Stimulated activated CD8-positive, alpha-beta memory T cell treated with anti-CD3 and anti-CD28 coated beads, Interleukin-7, amount 100 ng/mL, for 24 hours (primary cell): Measurements from ENCODE around the gene FAM180A.

ENCODE experiments used
- DNase-seq: peaks from one replicate; pipeline ENCODE4 v3.0.0-alpha.2; 2020; ENCODE audit warnings: low read depth

Gene FAM180A

DNA sequence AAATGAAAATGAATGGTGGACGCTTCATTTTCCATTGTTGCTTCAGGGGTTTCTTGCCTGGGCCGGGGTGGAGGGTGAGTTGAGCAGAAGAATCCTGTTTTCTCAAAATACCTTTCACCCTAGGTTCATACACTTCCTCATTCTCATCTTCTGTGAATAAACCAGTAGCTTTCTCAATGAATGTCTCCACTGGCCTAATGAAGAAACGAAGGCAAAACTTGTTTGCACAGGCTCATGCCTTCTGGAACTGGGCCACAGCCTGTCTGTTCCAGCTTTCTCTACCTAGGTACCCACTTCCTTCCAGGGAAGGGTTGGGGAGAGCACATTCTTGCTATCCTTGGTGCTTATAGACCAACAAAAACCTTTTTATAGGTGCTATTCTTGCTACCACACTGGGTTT is 65.0 kb downstream of the FAM180A start:
- no peak for DNase-seq

DNA sequence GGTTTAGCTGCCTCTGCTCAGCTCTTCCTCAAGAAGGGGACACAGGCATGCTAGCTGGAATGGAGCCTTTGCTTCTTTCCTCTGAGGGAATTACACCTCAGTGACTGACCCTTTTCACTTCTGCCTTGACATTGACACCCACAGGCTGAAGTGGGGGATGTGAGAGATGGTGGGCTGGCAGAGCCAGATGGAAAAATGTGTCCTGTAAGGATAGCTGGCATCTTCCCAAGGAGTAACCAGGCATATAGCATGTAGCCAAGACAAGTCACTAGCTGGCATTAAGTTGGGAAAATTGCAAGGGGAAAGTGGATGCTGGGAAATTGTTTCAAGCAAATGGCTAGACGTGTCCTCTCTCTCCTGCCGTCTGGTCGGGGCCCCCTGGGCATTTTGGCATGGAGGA is 66.4 kb downstream of the FAM180A start:
- DNase-seq = no peak

DNA sequence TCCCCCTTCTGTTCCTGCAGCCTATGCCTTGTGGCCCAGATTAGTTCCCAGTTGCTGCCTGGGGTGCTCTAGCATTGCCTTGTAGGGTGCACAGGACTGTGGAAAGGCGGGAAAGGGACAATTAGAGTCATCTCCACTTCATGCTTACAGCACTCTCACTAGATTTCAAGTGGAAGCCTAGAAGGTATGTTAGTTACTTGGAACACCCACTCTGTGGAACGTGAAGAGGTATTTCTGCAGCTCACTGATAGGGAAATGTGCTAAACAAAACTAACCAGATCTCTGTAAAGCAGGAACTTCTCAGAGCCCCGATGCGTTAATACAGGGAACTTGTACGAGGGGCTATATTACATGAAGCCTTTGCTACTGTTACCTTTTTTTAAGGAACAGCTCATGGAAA is 66.9 kb downstream of the FAM180A start:
- no peak for DNase-seq
